Smooth muscle cell (in vitro differentiated cells): ENCODE measurements around the gene AMBRA1. TPM values are rescaled to one million over a fixed set of nuclear protein-coding genes. Genes with fewer than 3 reads are reported as not detected.

Experiments used
- DNase-seq: peaks from one replicate; lab custom pipeline; 2025; ENCODE audit not compliant: unreplicated experiment; lab: John Stamatoyannopoulos, UW
- H2AFZ ChIP-seq: fragments of 200-600 bp; sonication (generic); 2 replicates; pipeline ENCODE4 v1.6.0; 2016; ENCODE audit warnings: antibody characterized with exemption, low read depth, mild to moderate bottlenecking
- H3F3A ChIP-seq: fragments of 200-600 bp; sonication (generic); 2 replicates; pipeline ENCODE4 v1.6.0; 2017; ENCODE audit warnings: antibody characterized with exemption, low read depth
- H3K27ac ChIP-seq: fragments of 200-600 bp; sonication (generic); 2 replicates; pipeline ENCODE4 v1.5.1; 2016; ENCODE audit warnings: low read depth, mild to moderate bottlenecking
- H3K27me3 ChIP-seq: fragments of 200-600 bp; sonication (generic); 2 replicates; pipeline ENCODE4 v1.6.1; 2016; ENCODE audit warnings: low read depth, mild to moderate bottlenecking
- H3K36me3 ChIP-seq: fragments of 200-600 bp; sonication (generic); 2 replicates; pipeline ENCODE4 v1.5.1; 2016; ENCODE audit warnings: low read depth
- H3K4me1 ChIP-seq: fragments of 200-600 bp; sonication (generic); 2 replicates; pipeline ENCODE4 v1.5.1; 2016; ENCODE audit warnings: low read depth
- H3K4me2 ChIP-seq: fragments of 200-600 bp; sonication (generic); 2 replicates; pipeline ENCODE4 v1.6.0; 2016; ENCODE audit warnings: mild to moderate bottlenecking
- H3K4me3 ChIP-seq: fragments of 200-600 bp; sonication (generic); 2 replicates; pipeline ENCODE4 v1.5.1; 2016; ENCODE audit warnings: mild to moderate bottlenecking
- H3K79me2 ChIP-seq: fragments of 200-600 bp; sonication (generic); 2 replicates; pipeline ENCODE4 v1.6.0; 2016; ENCODE audit warnings: low read depth, mild to moderate bottlenecking
- H3K9ac ChIP-seq: fragments of 200-600 bp; sonication (generic); 2 replicates; pipeline ENCODE4 v1.6.0; 2016; ENCODE audit warnings: low read depth
- H3K9me3 ChIP-seq: fragments of 200-600 bp; sonication (generic); replicated peaks from 2 replicates; pipeline ENCODE4 v1.5.1; 2016; ENCODE audit warnings: low read depth
- H4K20me1 ChIP-seq: fragments of 200-600 bp; sonication (generic); 2 replicates; pipeline ENCODE4 v1.6.0; 2016; ENCODE audit warnings: low read depth
- CTCF ChIP-seq: fragments of 200-600 bp; sonication (generic); IDR thresholded peaks from 2 replicates; pipeline ENCODE4 v1.5.1; 2017; ENCODE audit warnings: borderline replicate concordance, mild to moderate bottlenecking, antibody characterized with exemption; ENCODE audit not compliant: insufficient read depth, poor library complexity, severe bottlenecking
- WGBS: methylation state at CpG from one replicate; pipeline ENCODE4 v1.1.7; 2016; ENCODE audit warnings: low lambda C conversion rate; 5-methylcytosine and 5-hydroxymethylcytosine counted together
- polyA plus RNA-seq: library from polyadenylated mRNA; unstranded; fragments of >200 nt; fragmentation: Nextera tagmentation; extraction: Ambion mirVana; gene quantifications from 2 replicates; pipeline ENCODE4 v1.2.1, GENCODE V29; 2016
- total RNA-seq: library from RNA; depleted of rRNA; stranded (reverse); fragments of >200 nt; gene quantifications from 2 replicates; pipeline ENCODE4 v1.2.3, GENCODE V29; 2014

The AMBRA1 gene
- total and polyA plus RNA-seq, 2 experiments from 2014 or later, result 10.3 to 38.3 TPM

DNA sequence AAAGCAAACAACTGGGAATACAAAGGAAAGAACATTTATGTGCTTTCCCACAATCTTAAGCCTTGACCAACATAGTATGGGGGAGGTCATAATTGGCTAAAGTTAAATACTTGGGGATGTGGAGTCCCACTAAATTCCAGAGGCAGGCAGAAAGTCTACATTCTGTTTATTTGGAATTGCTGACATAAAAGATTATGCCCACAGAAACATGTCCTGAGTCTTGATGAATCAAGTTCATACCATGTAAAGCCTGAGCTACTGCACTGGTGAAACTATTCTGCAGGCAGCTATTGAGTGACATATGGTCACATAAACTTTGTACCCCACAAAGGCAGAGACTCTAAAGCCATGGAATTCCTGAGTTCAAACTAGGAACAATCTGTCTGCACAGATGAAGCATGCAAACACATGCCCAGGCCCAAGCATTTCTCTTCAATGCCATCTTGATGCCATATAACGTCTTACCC is 132.3 kb downstream of the AMBRA1 start:
- H3K4me1 ChIP-seq, result peaks cover 70% of the 10 kb centered on the region
- DNase-seq, result no peak
- no peak for TF ChIP-seq CTCF
- H4K20me1 ChIP-seq, result peaks cover 39% of the 10 kb centered on the region
- H2AFZ ChIP-seq, result no peak overlapping the region
- H3K4me2 ChIP-seq, result peak overlapping the region; percentile 81
- WGBS, result 61% methylated on average over 1 of the region's 1 CpG
- H3K36me3 ChIP-seq, result no peaks in the 10 kb centered on the region
- H3K79me2 ChIP-seq, result peaks cover 8% of the 10 kb centered on the region
- no peaks in the 10 kb centered on the region for H3K27me3 ChIP-seq
- no peak overlapping the region for H3K9ac ChIP-seq
- H3K27ac ChIP-seq, result peak overlapping the region; percentile 81
- no peaks in the 10 kb centered on the region for H3K9me3 ChIP-seq
- H3K4me3 ChIP-seq, result no peak overlapping the region
- H3F3A ChIP-seq, result peaks cover 17% of the 10 kb centered on the region

GRCh38 chr11:46458491-46458890 is 135.3 kb downstream of the AMBRA1 start:
- Histone ChIP-seq H3K27ac (peak overlapping the region; percentile 81), H3K4me2 (peak overlapping the region; percentile 66), H3K4me1 (peaks cover 52% of the 10 kb centered on the region), H4K20me1 (peaks cover 52% of the 10 kb centered on the region), H3K36me3 (no peaks in the 10 kb centered on the region), H3K9ac (peak overlapping the region; percentile 32), H3F3A (peaks cover 10% of the 10 kb centered on the region), H3K9me3 (no peaks in the 10 kb centered on the region), H3K79me2 (peaks cover 9% of the 10 kb centered on the region), H2AFZ (no peak overlapping the region), H3K27me3 (no peaks in the 10 kb centered on the region), H3K4me3 (no peak overlapping the region)
- 76% methylated on average over 2 of the region's 2 CpGs for WGBS
- DNase-seq, result no peak
- TF ChIP-seq CTCF, result no peak

- peak overlapping the region; percentile 66 for H3K4me2 ChIP-seq
- H3K9me3 ChIP-seq, result no peaks in the 10 kb centered on the region
- H3K27me3 ChIP-seq, result no peaks in the 10 kb centered on the region
- H3F3A ChIP-seq, result peaks cover 10% of the 10 kb centered on the region
- peaks cover 45% of the 10 kb centered on the region for H3K4me1 ChIP-seq
- DNase-seq, result no peak
- 54% methylated on average over 7 of the region's 7 CpGs for WGBS
- peak overlapping the region; percentile 81 for H3K27ac ChIP-seq
- peaks cover 51% of the 10 kb centered on the region for H4K20me1 ChIP-seq
- TF ChIP-seq CTCF, result no peak
- H3K36me3 ChIP-seq, result no peaks in the 10 kb centered on the region
- H2AFZ ChIP-seq, result no peak overlapping the region
- peak overlapping the region; percentile 32 for H3K9ac ChIP-seq
- no peak overlapping the region for H3K4me3 ChIP-seq
- peaks cover 10% of the 10 kb centered on the region for H3K79me2 ChIP-seq
These were observed 136.0 kb downstream of the AMBRA1 start for GRCh38 chr11:46457659-46458424.
